Neural progenitor cell (in vitro differentiated cells): ENCODE results near the gene RDX. TPM values are rescaled to one million over a fixed set of nuclear protein-coding genes. Genes with fewer than 3 reads are reported as not detected.

ENCODE experiments used
- DNase-seq: peaks from one replicate; pipeline ENCODE4 v3.0.0-alpha.2; 2016; ENCODE audit warnings: low spot score
- H2AFZ ChIP-seq: fragments of 200-600 bp; sonication (generic); replicated peaks from 2 replicates; pipeline ENCODE4 v1.6.1; 2016; ENCODE audit warnings: antibody characterized with exemption
- H3F3A ChIP-seq: fragments of 200-600 bp; sonication (generic); 2 replicates; pipeline ENCODE4 v1.6.1; 2016; ENCODE audit warnings: antibody characterized with exemption, low read depth
- H3K27ac ChIP-seq: fragments of 200-600 bp; sonication (generic); 2 replicates; pipeline ENCODE4 v1.5.1; 2016; ENCODE audit warnings: mild to moderate bottlenecking
- H3K27me3 ChIP-seq: fragments of 200-600 bp; sonication (generic); 2 replicates; pipeline ENCODE4 v1.6.1; 2016; ENCODE audit warnings: mild to moderate bottlenecking, moderate library complexity
- H3K36me3 ChIP-seq: fragments of 200-600 bp; sonication (generic); 2 replicates; pipeline ENCODE4 v1.5.1; 2016
- H3K4me1 ChIP-seq: fragments of 200-600 bp; sonication (generic); 2 replicates; pipeline ENCODE4 v1.6.1; 2016; ENCODE audit warnings: mixed run types
- H3K4me2 ChIP-seq: fragments of 200-600 bp; sonication (generic); 2 replicates; pipeline ENCODE4 v1.6.1; 2016
- H3K4me3 ChIP-seq: fragments of 200-600 bp; sonication (generic); 2 replicates; pipeline ENCODE4 v1.5.1; 2016
- H3K79me2 ChIP-seq: fragments of 200-600 bp; sonication (generic); 2 replicates; pipeline ENCODE4 v1.6.1; 2016; ENCODE audit warnings: low read depth
- H3K9ac ChIP-seq: fragments of 200-600 bp; sonication (generic); 2 replicates; pipeline ENCODE4 v1.6.1; 2016
- H3K9me3 ChIP-seq: fragments of 200-600 bp; sonication (generic); 2 replicates; pipeline ENCODE4 v1.5.1; 2016; ENCODE audit warnings: low read depth
- H4K20me1 ChIP-seq: fragments of 200-600 bp; sonication (generic); 2 replicates; pipeline ENCODE4 v1.6.1; 2016; ENCODE audit warnings: low read depth
- H3K27ac Mint-ChIP-seq: 3 replicates; pipeline ENCODE4 v1.8.0; 2021; ENCODE audit warnings: mixed read lengths
- H3K27me3 Mint-ChIP-seq: 2 replicates; pipeline ENCODE4 v1.8.0; 2022; ENCODE audit warnings: low read depth, mild to moderate bottlenecking, inconsistent platforms, moderate library complexity, mixed read lengths; ENCODE audit not compliant: insufficient read depth
- H3K36me3 Mint-ChIP-seq: 3 replicates; pipeline ENCODE4 v1.8.0; 2021; ENCODE audit warnings: mixed read lengths
- H3K4me1 Mint-ChIP-seq: 3 replicates; pipeline ENCODE4 v1.8.0; 2021; ENCODE audit warnings: mixed read lengths
- H3K4me3 Mint-ChIP-seq: 3 replicates; pipeline ENCODE4 v1.8.0; 2021; ENCODE audit warnings: mild to moderate bottlenecking, moderate library complexity, mixed read lengths
- H3K9me3 Mint-ChIP-seq: 3 replicates; pipeline ENCODE4 v1.8.0; 2020; ENCODE audit warnings: mixed read lengths
- CTCF ChIP-seq: fragments of 200-600 bp; sonication (generic); IDR thresholded peaks from 2 replicates; pipeline ENCODE4 v1.5.1; 2017; ENCODE audit warnings: antibody characterized with exemption, mild to moderate bottlenecking
- EZH2 ChIP-seq: fragments of 200-600 bp; sonication (generic); IDR thresholded peaks from 2 replicates; pipeline ENCODE4 v1.6.1; 2017; ENCODE audit warnings: antibody characterized with exemption, mild to moderate bottlenecking, moderate library complexity
- EZH2phosphoT487 ChIP-seq: fragments of 200-600 bp; sonication (generic); IDR thresholded peaks from 2 replicates; pipeline ENCODE4 v1.6.1; 2017; ENCODE audit warnings: antibody characterized with exemption
- total RNA-seq: library from RNA; depleted of rRNA; stranded (reverse); fragments of >200 nt; gene quantifications from 2 replicates; pipeline ENCODE4 v1.2.3, GENCODE V29; 2015; ENCODE audit warnings: low replicate concordance

RDX gene
- total RNA-seq, 1 donor from 2014 or later: 199 TPM

- peaks cover 4% of the 10 kb centered on the region for H3F3A ChIP-seq
- H3K4me2 ChIP-seq: no peak overlapping the region
- H3K79me2 ChIP-seq: no peaks in the 10 kb centered on the region
- no peak overlapping the region for H2AFZ ChIP-seq
- H3K4me1 ChIP-seq: peaks cover 23% of the 10 kb centered on the region
- DNase-seq: no peak
- H3K9me3 ChIP-seq: no peaks in the 10 kb centered on the region
- Mint-ChIP-seq H3K4me3 (no peak overlapping the region), H3K27ac (peak overlapping the region; percentile 12), H3K36me3 (no peaks in the 10 kb centered on the region), H3K27me3 (no peaks in the 10 kb centered on the region), H3K4me1 (peaks cover 17% of the 10 kb centered on the region), H3K9me3 (no peaks in the 10 kb centered on the region)
- H3K36me3 ChIP-seq: no peaks in the 10 kb centered on the region
- no peak overlapping the region for H3K9ac ChIP-seq
- H3K27me3 ChIP-seq: no peaks in the 10 kb centered on the region
- no peak overlapping the region for H3K4me3 ChIP-seq
- no peak for TF ChIP-seq EZH2
- TF ChIP-seq EZH2phosphoT487: no peak
- no peak for TF ChIP-seq CTCF
- no peaks in the 10 kb centered on the region for H4K20me1 ChIP-seq
- H3K27ac ChIP-seq: no peak overlapping the region
These were observed 22.4 kb upstream of the RDX start for GRCh38 chr11:110318638-110319404.

GRCh38 chr11:110317516-110317932 is 21.1 kb upstream of the RDX start:
- Mint-ChIP-seq H3K9me3 (no peaks in the 10 kb centered on the region), H3K27ac (no peak overlapping the region), H3K36me3 (no peaks in the 10 kb centered on the region), H3K4me3 (no peak overlapping the region), H3K27me3 (no peaks in the 10 kb centered on the region), H3K4me1 (peaks cover 17% of the 10 kb centered on the region)
- peaks cover 4% of the 10 kb centered on the region for H3F3A ChIP-seq
- H4K20me1 ChIP-seq: no peaks in the 10 kb centered on the region
- H3K27me3 ChIP-seq: no peaks in the 10 kb centered on the region
- no peak overlapping the region for H3K9ac ChIP-seq
- no peaks in the 10 kb centered on the region for H3K36me3 ChIP-seq
- peak overlapping the region; percentile 19 for H3K4me2 ChIP-seq
- TF ChIP-seq EZH2 (no peak), CTCF (no peak), EZH2phosphoT487 (no peak)
- H3K4me3 ChIP-seq: no peak overlapping the region
- H3K27ac ChIP-seq: no peak overlapping the region
- no peaks in the 10 kb centered on the region for H3K9me3 ChIP-seq
- no peak for DNase-seq
- H3K4me1 ChIP-seq: peaks cover 24% of the 10 kb centered on the region
- H3K79me2 ChIP-seq: no peaks in the 10 kb centered on the region
- H2AFZ ChIP-seq: no peak overlapping the region

GRCh38 chr11:110314366-110315095 is 18.1 kb upstream of the RDX start:
- Histone ChIP-seq H3K27me3 (no peaks in the 10 kb centered on the region), H3K9ac (no peak overlapping the region), H3K4me1 (peaks cover 24% of the 10 kb centered on the region), H3K79me2 (no peaks in the 10 kb centered on the region), H3K27ac (no peak overlapping the region), H4K20me1 (no peaks in the 10 kb centered on the region), H3K4me2 (no peak overlapping the region), H3K4me3 (no peak overlapping the region), H3K9me3 (no peaks in the 10 kb centered on the region), H3K36me3 (no peaks in the 10 kb centered on the region), H3F3A (peaks cover under 1% of the 10 kb centered on the region), H2AFZ (no peak overlapping the region)
- Mint-ChIP-seq H3K9me3 (no peaks in the 10 kb centered on the region), H3K27me3 (no peaks in the 10 kb centered on the region), H3K4me3 (no peak overlapping the region), H3K27ac (no peak overlapping the region), H3K4me1 (peaks cover 21% of the 10 kb centered on the region), H3K36me3 (no peaks in the 10 kb centered on the region)
- no peak for DNase-seq
- TF ChIP-seq EZH2phosphoT487: no peak
- no peak for TF ChIP-seq EZH2
- TF ChIP-seq CTCF: no peak
